MM.1S (cell line): Measurements from ENCODE around the gene SENP1.

Experiments used
- EZH2phosphoT487 ChIP-seq: fragments of 300-600 bp; sonication (generic); IDR thresholded peaks from 2 replicates; pipeline ENCODE4 v1.6.1; 2018; ENCODE audit warnings: antibody characterized with exemption, low read length
- TF ChIP-seq, protein P1 (sequence below): fragments of 300-600 bp; sonication (generic); IDR thresholded peaks from 2 replicates; pipeline ENCODE4 v1.5.1; 2016; ENCODE audit warnings: antibody characterized with exemption, low read length, mixed read lengths

DNA sequence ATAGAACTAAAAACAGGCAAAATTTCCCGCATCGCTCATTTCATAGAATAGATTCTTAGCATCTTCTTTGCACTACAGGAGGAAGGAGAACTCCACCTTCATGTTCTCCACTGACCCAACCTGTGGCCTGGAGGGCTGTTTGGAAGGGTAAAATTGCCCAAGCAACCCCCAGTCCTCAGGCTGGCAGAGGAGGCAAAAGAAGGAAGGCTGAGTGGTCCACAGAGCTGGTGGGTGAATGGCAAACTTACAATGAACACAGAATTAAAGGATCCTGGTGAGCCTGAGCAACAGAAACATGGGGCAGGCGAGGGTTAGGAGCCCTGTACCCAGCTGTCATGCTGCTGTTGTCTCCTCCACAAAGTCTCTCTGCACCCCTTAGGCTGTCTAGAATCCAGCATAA, 25.1 kb downstream of the SENP1 start:
- TF ChIP-seq, protein P1, sequence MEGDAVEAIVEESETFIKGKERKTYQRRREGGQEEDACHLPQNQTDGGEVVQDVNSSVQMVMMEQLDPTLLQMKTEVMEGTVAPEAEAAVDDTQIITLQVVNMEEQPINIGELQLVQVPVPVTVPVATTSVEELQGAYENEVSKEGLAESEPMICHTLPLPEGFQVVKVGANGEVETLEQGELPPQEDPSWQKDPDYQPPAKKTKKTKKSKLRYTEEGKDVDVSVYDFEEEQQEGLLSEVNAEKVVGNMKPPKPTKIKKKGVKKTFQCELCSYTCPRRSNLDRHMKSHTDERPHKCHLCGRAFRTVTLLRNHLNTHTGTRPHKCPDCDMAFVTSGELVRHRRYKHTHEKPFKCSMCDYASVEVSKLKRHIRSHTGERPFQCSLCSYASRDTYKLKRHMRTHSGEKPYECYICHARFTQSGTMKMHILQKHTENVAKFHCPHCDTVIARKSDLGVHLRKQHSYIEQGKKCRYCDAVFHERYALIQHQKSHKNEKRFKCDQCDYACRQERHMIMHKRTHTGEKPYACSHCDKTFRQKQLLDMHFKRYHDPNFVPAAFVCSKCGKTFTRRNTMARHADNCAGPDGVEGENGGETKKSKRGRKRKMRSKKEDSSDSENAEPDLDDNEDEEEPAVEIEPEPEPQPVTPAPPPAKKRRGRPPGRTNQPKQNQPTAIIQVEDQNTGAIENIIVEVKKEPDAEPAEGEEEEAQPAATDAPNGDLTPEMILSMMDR, result no peak
- TF ChIP-seq EZH2phosphoT487, result no peak
